H1 (cell line): ENCODE measurements around the gene DUOXA1. TPM values are rescaled to one million over a fixed set of nuclear protein-coding genes. Genes with fewer than 3 reads are reported as not detected.

Experiments used
- CEBPB ChIP-seq: IDR thresholded peaks from 2 replicates; pipeline ENCODE4 v1.6.1; 2012; ENCODE audit warnings: low read depth, low read length
- CREB1 ChIP-seq: IDR thresholded peaks from 2 replicates; pipeline ENCODE4 v1.6.1; 2012; ENCODE audit warnings: inconsistent platforms
- CTCF ChIP-seq, 3 experiments: IDR thresholded peaks; 1 replicate in 2 of 3; 2 replicates in 1 of 3; pipeline versions ENCODE4 v1.5.1 to v1.6.1; 2011; ENCODE audit warnings: low read length in 3 of 3, mild to moderate bottlenecking in 3 of 3, inconsistent platforms in 2 of 3, low read depth in 1 of 3, moderate library complexity in 1 of 3; ENCODE audit not compliant: insufficient read depth in 1 of 3; ENCODE audit errors: control extremely low read depth in 1 of 3
- HDAC6 ChIP-seq: IDR thresholded peaks from one replicate; pipeline ENCODE4 v1.7.1; 2012; ENCODE audit warnings: low read depth, mild to moderate bottlenecking, inconsistent platforms, low read length, moderate library complexity
- polyA plus RNA-seq, 7 experiments: library from polyadenylated mRNA; depleted of rRNA in 3 of 7; stranded (reverse) in 5 of 7; unstranded in 2 of 7; fragments of >200 nt in 5 of 7; fragments of 200-250 nt in 2 of 7; gene quantifications; 1 replicate in 5 of 7; 2 replicates in 1 of 7; 4 replicates in 1 of 7; pipeline versions ENCODE4 v1.2.1 to v1.2.3, GENCODE V29; 2011 to 2013; ENCODE audit warnings: missing spikeins in 2 of 7, mixed read lengths in 2 of 7
- total RNA-seq: library from RNA; stranded (reverse); fragmentation: NEBNext Ultra II Directional; extraction: Animal tissue kit (Norgen Biotek cat#: 25700); gene quantifications from 2 replicates; pipeline ENCODE4 v1.2.1, GENCODE V29; 2021

Gene DUOXA1
- total and polyA plus RNA-seq, 2 of the 8 experiments (the other 6 are each of a cell fraction or from before 2014, with no cell fraction given), result 0.18 TPM; not detected in 1

GRCh38 chr15:45088801-45089711 is 40.6 kb downstream of the DUOXA1 start (continued):
- TF ChIP-seq CTCF (IDR thresholded peaks at IDR 0.05; ENCODE audit: control extremely low read depth in 1 of 3, insufficient read depth in 1 of 3, low read depth in 1 of 3, low read length in 3 of 3), result no peak
- no peak for TF ChIP-seq HDAC6
- TF ChIP-seq CEBPB, result no peak
- TF ChIP-seq CREB1, result no peak
